ENCODE measurements around the gene EPHB2.

EPHB2 gene

DNA sequence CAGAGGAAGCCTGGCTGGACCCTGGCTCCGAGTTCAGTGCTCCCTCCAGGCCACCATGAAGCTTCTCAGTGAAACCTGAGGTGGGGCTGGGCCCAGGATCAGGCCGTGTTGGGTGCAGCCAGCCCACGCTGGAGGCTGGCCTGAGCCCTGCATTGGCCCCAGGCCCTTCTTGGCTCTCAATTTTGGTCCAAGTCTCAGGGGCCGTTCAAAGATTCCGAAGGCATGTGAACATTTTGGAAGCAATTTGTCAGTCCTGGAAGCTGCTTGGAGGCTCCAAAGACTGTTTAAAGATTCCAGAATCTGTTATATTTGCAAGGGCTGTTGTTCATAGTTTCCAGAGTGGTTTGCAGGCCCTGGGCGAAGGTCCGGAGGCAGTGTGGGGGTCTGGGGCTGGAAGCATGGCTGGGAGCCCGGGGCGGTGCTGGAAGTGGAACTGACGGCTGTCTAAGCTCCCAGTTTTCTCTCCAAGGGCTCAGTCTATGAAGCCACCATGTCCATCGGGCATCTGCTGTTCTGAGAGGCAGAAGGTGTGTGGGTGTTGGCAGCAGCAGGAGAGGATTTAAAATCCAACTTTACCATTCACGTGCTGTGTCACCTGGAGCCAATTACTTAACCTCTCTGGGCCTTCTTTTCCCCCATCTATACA lies 104.9 kb downstream of the EPHB2 start:
- H3K27me3 ChIP-seq (replicated peaks; ENCODE audit: control insufficient read depth, insufficient read depth, low read length): no peaks in the 10 kb centered on the region
- no peak for DNase-seq (ENCODE audit: extremely low read depth, insufficient read length)
- no peak overlapping the region for H3K4me3 ChIP-seq (replicated peaks; ENCODE audit: low read depth, low read length)
- TF ChIP-seq, protein P1, sequence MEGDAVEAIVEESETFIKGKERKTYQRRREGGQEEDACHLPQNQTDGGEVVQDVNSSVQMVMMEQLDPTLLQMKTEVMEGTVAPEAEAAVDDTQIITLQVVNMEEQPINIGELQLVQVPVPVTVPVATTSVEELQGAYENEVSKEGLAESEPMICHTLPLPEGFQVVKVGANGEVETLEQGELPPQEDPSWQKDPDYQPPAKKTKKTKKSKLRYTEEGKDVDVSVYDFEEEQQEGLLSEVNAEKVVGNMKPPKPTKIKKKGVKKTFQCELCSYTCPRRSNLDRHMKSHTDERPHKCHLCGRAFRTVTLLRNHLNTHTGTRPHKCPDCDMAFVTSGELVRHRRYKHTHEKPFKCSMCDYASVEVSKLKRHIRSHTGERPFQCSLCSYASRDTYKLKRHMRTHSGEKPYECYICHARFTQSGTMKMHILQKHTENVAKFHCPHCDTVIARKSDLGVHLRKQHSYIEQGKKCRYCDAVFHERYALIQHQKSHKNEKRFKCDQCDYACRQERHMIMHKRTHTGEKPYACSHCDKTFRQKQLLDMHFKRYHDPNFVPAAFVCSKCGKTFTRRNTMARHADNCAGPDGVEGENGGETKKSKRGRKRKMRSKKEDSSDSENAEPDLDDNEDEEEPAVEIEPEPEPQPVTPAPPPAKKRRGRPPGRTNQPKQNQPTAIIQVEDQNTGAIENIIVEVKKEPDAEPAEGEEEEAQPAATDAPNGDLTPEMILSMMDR (IDR thresholded peaks at IDR 0.05; ENCODE audit: insufficient read depth, low read length, poor library complexity, severe bottlenecking): no peak
- no peaks in the 10 kb centered on the region for H3K36me3 ChIP-seq (ENCODE audit: control insufficient read depth, insufficient read depth, low read length)

DNA sequence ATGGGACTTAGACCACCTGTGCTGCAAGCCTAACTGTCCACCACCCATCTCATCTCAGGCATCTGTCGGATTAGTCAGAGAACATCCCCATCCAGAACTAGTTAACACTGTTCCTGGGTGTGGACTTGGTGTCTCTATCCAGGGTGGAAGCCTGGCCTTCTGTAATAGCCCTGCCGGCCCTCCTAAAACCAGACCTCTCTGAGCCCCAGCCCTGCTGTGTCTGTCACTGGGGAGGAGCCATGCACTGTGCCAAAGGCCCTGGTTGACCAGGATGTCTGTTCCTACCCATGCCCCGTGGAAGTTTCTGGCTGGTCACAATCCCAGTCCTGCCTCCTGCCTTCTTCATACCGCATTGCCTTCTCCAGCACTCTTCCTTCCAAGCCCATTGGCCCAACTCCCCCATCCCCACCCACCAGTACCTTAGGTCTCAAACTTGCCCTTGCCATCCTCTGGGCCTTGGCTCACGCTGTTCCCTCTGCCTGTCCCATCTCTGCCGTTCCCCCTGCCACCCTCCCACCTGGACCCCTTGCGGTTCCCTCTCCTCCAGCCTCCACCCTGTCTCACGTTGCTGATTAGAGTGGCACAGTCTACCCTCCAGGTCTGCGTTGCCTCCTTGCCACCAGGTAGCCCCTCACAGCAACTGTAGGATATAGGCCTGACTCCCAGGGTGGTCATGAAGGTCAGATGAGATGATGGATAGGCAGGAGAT lies 105.6 kb downstream of the EPHB2 start:
- DNase-seq (ENCODE audit: extremely low read depth, insufficient read length): no peak
- Histone ChIP-seq H3K36me3 (ENCODE audit: control insufficient read depth, insufficient read depth, low read length) (no peaks in the 10 kb centered on the region), H3K27me3 (replicated peaks; ENCODE audit: control insufficient read depth, insufficient read depth, low read length) (no peaks in the 10 kb centered on the region), H3K4me3 (replicated peaks; ENCODE audit: low read depth, low read length) (no peak overlapping the region)
- TF ChIP-seq, protein P1 (IDR thresholded peaks at IDR 0.05; ENCODE audit: insufficient read depth, low read length, poor library complexity, severe bottlenecking): no peak

DNA sequence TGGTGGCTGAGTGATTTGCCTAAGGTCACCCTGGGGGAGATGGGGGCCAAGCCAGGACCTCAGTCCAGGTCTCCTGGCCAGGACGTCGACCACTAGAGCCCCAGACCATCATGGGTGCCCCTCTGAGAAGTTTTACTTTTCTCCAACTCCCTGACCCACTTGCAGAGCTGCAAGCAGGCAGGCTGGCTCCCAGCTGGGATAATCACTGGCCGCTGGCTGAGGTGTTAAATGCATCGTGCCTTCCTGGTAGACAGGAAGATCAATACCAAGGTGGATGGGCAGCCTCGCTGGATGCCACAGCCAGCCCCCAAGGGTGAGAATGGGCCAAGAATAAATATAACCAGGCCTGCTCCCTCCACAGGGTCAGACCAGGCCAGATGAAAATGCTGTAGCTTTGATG lies 106.2 kb downstream of the EPHB2 start:
- TF ChIP-seq, protein P1 (IDR thresholded peaks at IDR 0.05; ENCODE audit: insufficient read depth, low read length, poor library complexity, severe bottlenecking): no peak
- Histone ChIP-seq H3K27me3 (replicated peaks; ENCODE audit: control insufficient read depth, insufficient read depth, low read length) (no peaks in the 10 kb centered on the region), H3K36me3 (ENCODE audit: control insufficient read depth, insufficient read depth, low read length) (no peaks in the 10 kb centered on the region), H3K4me3 (replicated peaks; ENCODE audit: low read depth, low read length) (no peak overlapping the region)
- no peak for DNase-seq (ENCODE audit: extremely low read depth, insufficient read length)

DNA sequence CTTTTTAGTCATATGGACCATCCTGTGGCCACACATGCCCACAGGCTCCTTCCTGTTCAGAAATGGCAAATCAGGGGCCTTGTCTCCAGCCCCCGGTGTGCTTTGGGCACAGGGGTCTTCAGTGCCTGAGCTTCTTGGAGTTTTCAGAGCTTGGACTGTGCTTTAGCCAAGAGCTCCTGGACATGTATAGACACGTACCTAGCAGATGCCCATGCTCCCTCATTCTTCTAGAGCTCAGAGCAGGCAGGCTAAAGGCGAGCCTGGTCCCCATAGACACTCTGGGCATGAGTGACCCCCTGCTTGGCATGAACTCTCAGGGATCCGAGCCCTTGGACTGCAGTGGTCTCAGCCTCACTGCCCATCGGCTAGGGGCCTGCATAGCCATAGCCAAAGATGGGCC lies 106.8 kb downstream of the EPHB2 start:
- Histone ChIP-seq H3K27me3 (replicated peaks; ENCODE audit: control insufficient read depth, insufficient read depth, low read length) (no peaks in the 10 kb centered on the region), H3K4me3 (replicated peaks; ENCODE audit: low read depth, low read length) (no peak overlapping the region), H3K36me3 (ENCODE audit: control insufficient read depth, insufficient read depth, low read length) (no peaks in the 10 kb centered on the region)
- DNase-seq (ENCODE audit: extremely low read depth, insufficient read length): no peak
- TF ChIP-seq, protein P1 (IDR thresholded peaks at IDR 0.05; ENCODE audit: insufficient read depth, low read length, poor library complexity, severe bottlenecking): no peak

DNA sequence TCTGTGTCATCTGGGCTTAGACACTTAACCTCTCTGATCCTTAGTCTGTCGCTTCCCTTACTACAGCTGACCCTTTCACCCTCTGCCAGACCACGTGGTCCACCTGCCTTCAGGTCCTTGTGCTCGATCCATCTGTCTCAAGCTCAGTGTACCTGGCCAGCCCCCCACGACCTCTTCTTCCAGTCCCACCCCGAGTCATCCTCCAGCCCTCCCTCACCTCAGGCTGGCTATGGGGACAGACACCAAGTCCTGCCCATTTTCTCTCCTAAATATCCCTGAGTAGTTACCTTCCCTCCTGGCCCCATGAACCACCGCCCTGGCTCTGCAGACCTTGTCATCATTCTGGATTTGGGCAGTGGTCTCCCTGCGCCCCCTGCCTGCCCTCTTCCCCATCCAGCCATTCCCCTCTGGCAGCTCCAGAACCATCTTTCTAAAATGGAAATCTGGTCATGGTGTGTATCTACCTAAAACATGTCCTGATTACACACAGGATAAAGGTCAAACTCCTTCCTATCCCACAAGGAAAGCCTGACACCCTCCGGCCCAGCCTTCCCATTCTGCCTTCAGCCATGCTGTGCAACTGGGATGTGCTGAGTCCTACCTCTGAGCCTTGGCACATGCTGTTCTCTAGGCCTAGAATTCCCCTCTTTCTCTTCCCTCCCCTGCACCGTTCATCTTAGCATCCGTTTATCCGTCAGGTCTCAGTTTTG lies 107.6 kb downstream of the EPHB2 start:
- Histone ChIP-seq H3K27me3 (replicated peaks; ENCODE audit: control insufficient read depth, insufficient read depth, low read length) (no peaks in the 10 kb centered on the region), H3K4me3 (replicated peaks; ENCODE audit: low read depth, low read length) (no peak overlapping the region), H3K36me3 (ENCODE audit: control insufficient read depth, insufficient read depth, low read length) (no peaks in the 10 kb centered on the region)
- no peak for DNase-seq (ENCODE audit: extremely low read depth, insufficient read length)
- TF ChIP-seq, protein P1 (IDR thresholded peaks at IDR 0.05; ENCODE audit: insufficient read depth, low read length, poor library complexity, severe bottlenecking): no peak

Measured in GM06990 (cell line).